IMR-90 (cell line): Measurements from ENCODE around the gene SLC26A11. TPM values are rescaled to one million over a fixed set of nuclear protein-coding genes. Genes with fewer than 3 reads are reported as not detected.

Experiments used
- ATAC-seq: fragments of 200-7000 bp; cut with Tn5 transposase; 2 replicates; pipeline ENCODE4 v1.9.1; 2020; ENCODE audit warnings: low read depth, mild to moderate bottlenecking, moderate library complexity
- BruUV-seq: library from RNA; stranded (reverse); fragments of 400-500 nt; replicated peaks from 2 replicates; lab custom pipeline; 2021; lab: Mats Ljungman, UMichigan
- CTCF ChIA-PET: fragments of 300-600 bp; formaldehyde crosslinking; extraction: SDS; loops from one replicate; lab custom pipeline; 2021; ENCODE audit warnings: antibody characterized with exemption; lab: Yijun Ruan, JAX
- POLR2A ChIA-PET: fragments of 300-600 bp; sonication (Branson Sonifier 250); formaldehyde crosslinking; loops from one replicate; lab custom pipeline; 2022; ENCODE audit warnings: antibody characterized with exemption; ENCODE audit not compliant: unreplicated experiment; lab: Charles Lee
- DNase-seq: peaks from one replicate; pipeline ENCODE4 v3.0.0; 2013
- H2AFZ ChIP-seq: replicated peaks from 2 replicates; pipeline ENCODE3; 2013; ENCODE audit warnings: low read length, mild to moderate bottlenecking; ENCODE audit not compliant: poor library complexity
- H2AK5ac ChIP-seq: 2 replicates; pipeline ENCODE4 v1.6.1; 2013; ENCODE audit warnings: low read depth, low read length, inconsistent platforms
- H2AK9ac ChIP-seq: replicated peaks from 2 replicates; pipeline ENCODE3; 2013; ENCODE audit warnings: mild to moderate bottlenecking, low read depth, low read length, moderate library complexity; ENCODE audit not compliant: poor library complexity
- H2BK120ac ChIP-seq: 2 replicates; pipeline ENCODE4 v1.6.1; 2013; ENCODE audit warnings: low read depth, low read length, inconsistent platforms
- H2BK15ac ChIP-seq: 3 replicates; pipeline ENCODE4 v1.6.1; 2013; ENCODE audit warnings: low read depth, low read length, inconsistent platforms
- H2BK20ac ChIP-seq: 2 replicates; pipeline ENCODE4 v1.6.1; 2013; ENCODE audit warnings: low read depth, mild to moderate bottlenecking, inconsistent platforms, low read length, moderate library complexity
- H2BK5ac ChIP-seq: 2 replicates; pipeline ENCODE4 v1.6.1; 2013; ENCODE audit warnings: mild to moderate bottlenecking, low read depth, low read length, inconsistent platforms; ENCODE audit not compliant: poor library complexity, severe bottlenecking
- H3K14ac ChIP-seq: replicated peaks from 2 replicates; pipeline ENCODE4 v1.6.1; 2013; ENCODE audit warnings: low read depth, low read length, inconsistent platforms
- H3K18ac ChIP-seq: 2 replicates; pipeline ENCODE4 v1.6.1; 2013; ENCODE audit warnings: low read depth, low read length, control low read depth
- H3K23ac ChIP-seq: 2 replicates; pipeline ENCODE4 v1.6.1; 2013; ENCODE audit warnings: low read depth, low read length, inconsistent platforms
- H3K27ac ChIP-seq: 2 replicates; pipeline ENCODE4 v1.5.1; 2013; ENCODE audit warnings: mild to moderate bottlenecking, control low read depth, low read length; ENCODE audit not compliant: insufficient read depth
- H3K27me3 ChIP-seq: 2 replicates; pipeline ENCODE4 v1.6.1; 2013; ENCODE audit warnings: low read length; ENCODE audit not compliant: control insufficient read depth, insufficient read depth
- H3K36me3 ChIP-seq: 2 replicates; pipeline ENCODE4 v1.6.1; 2013; ENCODE audit warnings: low read length, mixed read lengths; ENCODE audit not compliant: control insufficient read depth, insufficient read depth
- H3K4ac ChIP-seq: 2 replicates; pipeline ENCODE4 v1.6.1; 2013; ENCODE audit warnings: low read depth, low read length, inconsistent platforms
- H3K4me1 ChIP-seq: 2 replicates; pipeline ENCODE4 v1.6.1; 2013; ENCODE audit warnings: low read length, mixed read lengths; ENCODE audit not compliant: control insufficient read depth, insufficient read depth
- H3K4me2 ChIP-seq: 2 replicates; pipeline ENCODE4 v1.6.1; 2013; ENCODE audit warnings: low read depth, mild to moderate bottlenecking, control low read depth, low read length, moderate library complexity
- H3K4me3 ChIP-seq: 2 replicates; pipeline ENCODE4 v1.5.1; 2013; ENCODE audit warnings: low read depth, mild to moderate bottlenecking, control low read depth, low read length, moderate library complexity; ENCODE audit not compliant: insufficient read depth
- H3K56ac ChIP-seq: 2 replicates; pipeline ENCODE4 v1.6.1; 2013; ENCODE audit warnings: low read length, inconsistent platforms; ENCODE audit not compliant: insufficient read depth; ENCODE audit errors: extremely low read depth
- H3K79me1 ChIP-seq, 2 experiments: 2 replicates each; pipeline ENCODE4 v1.6.1; 2013; ENCODE audit warnings: low read length in 2 of 2, inconsistent platforms in 1 of 2, low read depth in 1 of 2
- H3K9ac ChIP-seq: 2 replicates; pipeline ENCODE4 v1.6.1; 2013; ENCODE audit warnings: low read depth, low read length, control low read depth
- H3K9me1 ChIP-seq: 2 replicates; pipeline ENCODE4 v1.6.1; 2013; ENCODE audit warnings: low read length, inconsistent platforms; ENCODE audit not compliant: insufficient read depth
- H3K9me3 ChIP-seq: 2 replicates; pipeline ENCODE4 v1.6.1; 2013; ENCODE audit warnings: low read length; ENCODE audit not compliant: control insufficient read depth, insufficient read depth
- H4K20me1 ChIP-seq: 2 replicates; pipeline ENCODE4 v1.6.1; 2013; ENCODE audit warnings: low read length, inconsistent platforms; ENCODE audit not compliant: insufficient read depth
- H4K5ac ChIP-seq: 2 replicates; pipeline ENCODE4 v1.6.1; 2013; ENCODE audit warnings: mild to moderate bottlenecking, low read depth, low read length, control low read depth
- H4K8ac ChIP-seq, 2 experiments: 2 replicates each; pipeline ENCODE4 v1.6.1; 2013; ENCODE audit warnings: low read depth in 2 of 2, low read length in 2 of 2, control low read depth in 1 of 2, inconsistent platforms in 1 of 2
- H4K91ac ChIP-seq: 2 replicates; pipeline ENCODE4 v1.6.1; 2013; ENCODE audit warnings: low read depth, low read length, inconsistent platforms; ENCODE audit not compliant: insufficient read depth
- BHLHE40 ChIP-seq: fragments of 150-350 bp; IDR thresholded peaks from 2 replicates; pipeline ENCODE4 v1.6.1; 2016; ENCODE audit warnings: mild to moderate bottlenecking, low read depth, low read length
- CHD1 ChIP-seq: IDR thresholded peaks from 2 replicates; pipeline ENCODE4 v1.6.1; 2012; ENCODE audit warnings: low read depth, low read length, improper control_type of control experiment
- FOS ChIP-seq: fragments of 150-350 bp; IDR thresholded peaks from 2 replicates; pipeline ENCODE4 v1.6.1; 2016; ENCODE audit warnings: low read depth, low read length
- MAFK ChIP-seq: IDR thresholded peaks from 2 replicates; pipeline ENCODE4 v1.6.1; 2012; ENCODE audit warnings: low read depth, low read length, improper control_type of control experiment
- MAZ ChIP-seq: IDR thresholded peaks from 2 replicates; pipeline ENCODE4 v1.6.1; 2012; ENCODE audit warnings: low read depth, mild to moderate bottlenecking, low read length, improper control_type of control experiment, moderate library complexity, borderline replicate concordance
- MXI1 ChIP-seq: IDR thresholded peaks from 2 replicates; pipeline ENCODE4 v1.6.1; 2012; ENCODE audit warnings: low read depth, mild to moderate bottlenecking, low read length, moderate library complexity, borderline replicate concordance
- NFE2L2 ChIP-seq: fragments of 150-350 bp; IDR thresholded peaks from 2 replicates; pipeline ENCODE4 v1.6.1; 2016; ENCODE audit warnings: low read depth, mild to moderate bottlenecking, low read length
- POLR2A ChIP-seq: IDR thresholded peaks from 2 replicates; pipeline ENCODE4 v1.6.1; 2012; ENCODE audit warnings: mild to moderate bottlenecking, low read depth, low read length
- RAD21 ChIP-seq: IDR thresholded peaks from 2 replicates; pipeline ENCODE4 v1.6.1; 2012; ENCODE audit warnings: low read length, improper control_type of control experiment
- RCOR1 ChIP-seq: IDR thresholded peaks from 2 replicates; pipeline ENCODE4 v1.6.1; 2012; ENCODE audit warnings: mild to moderate bottlenecking, low read length, improper control_type of control experiment; ENCODE audit not compliant: insufficient replicate concordance
- RFX5 ChIP-seq: IDR thresholded peaks from 2 replicates; pipeline ENCODE4 v1.8.0; 2012; ENCODE audit warnings: low read depth, mild to moderate bottlenecking, low read length, moderate library complexity
- SMC3 ChIP-seq: fragments of 150-350 bp; IDR thresholded peaks from 2 replicates; pipeline ENCODE4 v1.6.1; 2016; ENCODE audit warnings: low read depth, mild to moderate bottlenecking, antibody characterized with exemption, low read length, moderate library complexity
- USF2 ChIP-seq: fragments of 150-350 bp; IDR thresholded peaks from 2 replicates; pipeline ENCODE4 v1.6.1; 2017; ENCODE audit warnings: mild to moderate bottlenecking, antibody characterized with exemption, low read length, low read depth
- WGBS, 2 experiments: methylation state at CpG; one replicate each; pipeline versions ENCODE4 v1.1.5 to v1.1.7; 2013; ENCODE audit warnings: missing lambda C conversion rate in 2 of 2; ENCODE audit not compliant: insufficient read length in 1 of 2; ENCODE audit errors: extremely low coverage in 2 of 2; 5-methylcytosine and 5-hydroxymethylcytosine counted together
- dilution Hi-C: fragments of 300-500 bp; cut with HindIII; formaldehyde crosslinking; loops from one replicate; pipeline ENCODE4 v1.14.3; 2018; ENCODE audit warnings: low sequenced_read_pairs; ENCODE audit not compliant: unreplicated experiment
- in situ Hi-C: fragments of 300-500 bp; cut with MboI; formaldehyde crosslinking; loops from 3 replicates; pipeline ENCODE4 v1.14.3; 2019; ENCODE audit warnings: low sequenced_read_pairs, inconsistent platforms, mixed read lengths
- intact Hi-C: fragments of 100-400 bp; cut with micrococcal nuclease; formaldehyde crosslinking; loops from 2 replicates; pipeline ENCODE4 v1.10.0; 2022
- polyA plus RNA-seq, 3 experiments: library from polyadenylated mRNA; depleted of rRNA; stranded (reverse); fragments of >200 nt; gene quantifications; 2 replicates each; pipeline ENCODE4 v1.2.3, GENCODE V29; 2012; ENCODE audit warnings: low replicate concordance in 1 of 3
- total RNA-seq: library from RNA; depleted of rRNA; stranded (reverse); fragments of >200 nt; gene quantifications from 2 replicates; pipeline ENCODE4 v1.2.3, GENCODE V29; 2012
- TF ChIP-seq, protein P1 (sequence below): conservative IDR thresholded peaks from 2 replicates; pipeline ENCODE4 v1.5.1; 2012; ENCODE audit warnings: mild to moderate bottlenecking, low read depth, low read length, improper control_type of control experiment
- TF ChIP-seq, protein P2 (sequence below): fragments of 150-350 bp; IDR thresholded peaks from 2 replicates; pipeline ENCODE4 v1.6.1; 2016; ENCODE audit warnings: low read depth, mild to moderate bottlenecking, low read length, moderate library complexity, borderline replicate concordance

SLC26A11 gene
- total and polyA plus RNA-seq, 2 of the 4 experiments (the other 2 are of a cell fraction) = 3.2 to 15.6 TPM

DNA sequence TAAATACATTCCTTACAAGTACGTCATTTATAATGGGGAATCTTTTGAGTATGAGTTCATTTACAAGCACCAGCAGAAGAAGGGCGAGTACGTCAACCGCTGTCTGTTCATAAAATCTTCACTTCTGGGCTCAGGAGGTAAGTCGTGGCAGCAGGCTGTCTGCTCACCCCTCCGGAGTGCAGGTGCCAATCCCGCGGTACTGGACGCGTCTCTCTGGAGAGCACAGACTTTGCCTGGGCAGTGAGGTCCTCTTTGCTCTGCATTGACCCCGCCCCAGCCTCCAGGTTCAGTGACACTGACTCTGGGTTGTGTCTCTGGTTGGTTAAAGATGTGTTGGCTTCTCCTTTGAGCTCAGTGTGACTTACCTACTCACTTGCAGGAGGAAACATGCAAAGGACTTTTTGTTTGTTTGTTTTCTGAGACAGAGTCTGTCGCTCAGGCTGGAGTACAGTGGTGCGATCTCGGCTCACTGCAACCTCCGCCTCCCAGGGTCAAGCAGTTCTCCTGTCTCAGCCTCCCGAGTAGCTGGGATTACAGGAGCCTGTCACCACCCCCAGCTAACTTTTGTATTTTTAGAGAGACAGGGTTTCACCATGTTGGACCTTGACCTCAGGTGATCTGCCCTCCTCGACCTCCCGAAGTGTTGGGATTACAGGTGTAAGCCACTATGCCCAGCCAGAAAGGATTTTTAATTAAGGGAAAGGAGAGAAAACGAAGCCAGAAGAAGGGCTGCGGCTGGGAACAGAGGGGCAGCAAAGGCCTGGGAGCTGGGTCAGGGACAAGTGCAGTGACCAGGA is 71.7 kb downstream of the SLC26A11 start:
- no TSS peak for BruUV-seq
- Histone ChIP-seq H4K5ac (no peak overlapping the region), H3K14ac (no peak overlapping the region), H3K23ac (no peak overlapping the region), H4K8ac (no peak overlapping the region), H3K27ac (no peak overlapping the region), H3K56ac (no peak overlapping the region), H3K9me3 (no peaks in the 10 kb centered on the region), H2AFZ (no peak overlapping the region), H3K9ac (no peak overlapping the region), H4K91ac (no peak overlapping the region), H3K4ac (no peak overlapping the region), H3K18ac (no peak overlapping the region), H3K4me1 (no peaks in the 10 kb centered on the region), H4K20me1 (no peaks in the 10 kb centered on the region; the same call in 1 of the 2 replicates), H2BK15ac (no peak overlapping the region), H2AK9ac (no peak overlapping the region), H3K4me3 (no peak overlapping the region), H2BK5ac (no peak overlapping the region), H3K79me1 (peaks cover 8 to 15% of the 10 kb centered on the region in 2 experiments; a peak in 3 of 4 replicates), H2AK5ac (no peak overlapping the region), H3K9me1 (peaks cover 5% of the 10 kb centered on the region), H3K36me3 (peaks cover 79% of the 10 kb centered on the region), H3K4me2 (no peak overlapping the region), H2BK120ac (no peak overlapping the region), H2BK20ac (no peak overlapping the region), H3K27me3 (no peaks in the 10 kb centered on the region)
- WGBS, 2 experiments = 88% methylated on average over 10 of the region's 20 CpGs; no CpG with 5 or more reads in 1 of the 2 experiments
- in situ Hi-C loops = no loop called here
- dilution Hi-C loops = no loop called here
- DNase-seq (no peak), ATAC-seq (no peak)
- intact Hi-C loops = no loop called here
- CTCF ChIA-PET = no interaction called here
- POLR2A ChIA-PET = no interaction called here
- TF ChIP-seq BHLHE40 = no peak
- TF ChIP-seq CHD1 = no peak
- TF ChIP-seq MAFK = no peak
- no peak for TF ChIP-seq MAZ
- TF ChIP-seq POLR2A = no peak
- TF ChIP-seq, protein P1, sequence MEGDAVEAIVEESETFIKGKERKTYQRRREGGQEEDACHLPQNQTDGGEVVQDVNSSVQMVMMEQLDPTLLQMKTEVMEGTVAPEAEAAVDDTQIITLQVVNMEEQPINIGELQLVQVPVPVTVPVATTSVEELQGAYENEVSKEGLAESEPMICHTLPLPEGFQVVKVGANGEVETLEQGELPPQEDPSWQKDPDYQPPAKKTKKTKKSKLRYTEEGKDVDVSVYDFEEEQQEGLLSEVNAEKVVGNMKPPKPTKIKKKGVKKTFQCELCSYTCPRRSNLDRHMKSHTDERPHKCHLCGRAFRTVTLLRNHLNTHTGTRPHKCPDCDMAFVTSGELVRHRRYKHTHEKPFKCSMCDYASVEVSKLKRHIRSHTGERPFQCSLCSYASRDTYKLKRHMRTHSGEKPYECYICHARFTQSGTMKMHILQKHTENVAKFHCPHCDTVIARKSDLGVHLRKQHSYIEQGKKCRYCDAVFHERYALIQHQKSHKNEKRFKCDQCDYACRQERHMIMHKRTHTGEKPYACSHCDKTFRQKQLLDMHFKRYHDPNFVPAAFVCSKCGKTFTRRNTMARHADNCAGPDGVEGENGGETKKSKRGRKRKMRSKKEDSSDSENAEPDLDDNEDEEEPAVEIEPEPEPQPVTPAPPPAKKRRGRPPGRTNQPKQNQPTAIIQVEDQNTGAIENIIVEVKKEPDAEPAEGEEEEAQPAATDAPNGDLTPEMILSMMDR = no peak
- TF ChIP-seq USF2 = no peak
- no peak for TF ChIP-seq RAD21
- TF ChIP-seq RCOR1 = no peak
- no peak for TF ChIP-seq MXI1
- TF ChIP-seq NFE2L2 = no peak
- TF ChIP-seq FOS = no peak
- TF ChIP-seq, protein P2, sequence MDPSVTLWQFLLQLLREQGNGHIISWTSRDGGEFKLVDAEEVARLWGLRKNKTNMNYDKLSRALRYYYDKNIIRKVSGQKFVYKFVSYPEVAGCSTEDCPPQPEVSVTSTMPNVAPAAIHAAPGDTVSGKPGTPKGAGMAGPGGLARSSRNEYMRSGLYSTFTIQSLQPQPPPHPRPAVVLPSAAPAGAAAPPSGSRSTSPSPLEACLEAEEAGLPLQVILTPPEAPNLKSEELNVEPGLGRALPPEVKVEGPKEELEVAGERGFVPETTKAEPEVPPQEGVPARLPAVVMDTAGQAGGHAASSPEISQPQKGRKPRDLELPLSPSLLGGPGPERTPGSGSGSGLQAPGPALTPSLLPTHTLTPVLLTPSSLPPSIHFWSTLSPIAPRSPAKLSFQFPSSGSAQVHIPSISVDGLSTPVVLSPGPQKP = no peak
- TF ChIP-seq RFX5 = no peak
- no peak for TF ChIP-seq SMC3
